Erythroblast (primary cell): ENCODE data around the gene KRTAP10-5.
"Not testable (repeated sequence)": the region's sequence is repeated elsewhere in the genome, so short reads cannot be mapped to it uniquely, and the experiment has no call there.

Source experiments
- DNase-seq, 2 experiments: peaks; one replicate each; lab custom pipeline; 2025; lab: John Stamatoyannopoulos, UW
- GATA1 ChIP-seq: IDR thresholded peaks from 2 replicates; pipeline ENCODE4 v1.6.1; 2011; ENCODE audit warnings: low read depth, mild to moderate bottlenecking, control low read depth, low read length, moderate library complexity
- POLR2A ChIP-seq: IDR thresholded peaks from 2 replicates; pipeline ENCODE4 v1.6.1; 2011; ENCODE audit warnings: mild to moderate bottlenecking, low read length

Gene KRTAP10-5

DNA sequence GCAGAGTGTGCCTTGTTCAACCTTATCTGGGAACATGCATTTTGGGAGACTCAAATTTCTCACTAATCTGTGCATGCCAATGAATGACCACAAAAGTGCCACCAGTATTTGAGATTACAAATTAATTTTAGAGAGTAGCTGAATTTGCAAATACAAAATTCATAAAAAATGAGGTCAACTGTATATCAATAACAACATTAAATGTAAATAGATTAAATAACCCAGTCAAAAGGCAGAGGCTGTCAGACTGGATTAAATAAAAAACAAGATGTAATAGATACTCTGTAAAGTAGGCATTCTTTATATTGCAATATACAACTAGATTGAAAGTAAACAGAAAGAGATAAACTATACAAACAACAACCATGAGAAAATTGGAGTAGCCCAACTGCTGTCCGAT, 16.3 kb downstream of the KRTAP10-5 start:
- DNase-seq = no peak
- no peak for TF ChIP-seq POLR2A
- no peak for TF ChIP-seq GATA1

DNA sequence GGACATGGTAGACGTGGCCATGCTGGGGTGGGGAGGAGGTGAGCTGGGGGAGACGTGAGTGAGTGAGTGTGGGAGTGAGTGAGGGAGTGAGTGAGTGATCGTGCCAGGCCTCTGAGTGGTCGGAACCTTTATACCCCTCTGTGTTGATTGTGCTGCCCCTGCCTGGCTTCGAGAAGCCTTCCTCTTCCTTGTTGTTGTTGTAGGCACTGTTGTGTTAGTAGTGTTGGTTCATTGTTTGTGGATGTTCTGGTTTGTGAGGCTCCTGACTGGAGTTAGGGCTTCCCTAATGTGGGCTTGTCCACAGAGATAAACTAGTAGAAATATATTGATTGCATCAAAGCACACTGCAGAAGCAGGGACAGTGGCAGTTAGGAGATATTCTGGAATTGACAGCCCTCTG, 21.7 kb downstream of the KRTAP10-5 start, which contains the start of gene KRTAP10-3:
Gene KRTAP10-3, minus strand, starts transcription at position 101 of the 400 bp plus-strand sequence. Its CDS starts 80 bp downstream, at position 21.
- DNase-seq = no peak
- no peak for TF ChIP-seq GATA1
- no peak for TF ChIP-seq POLR2A

DNA sequence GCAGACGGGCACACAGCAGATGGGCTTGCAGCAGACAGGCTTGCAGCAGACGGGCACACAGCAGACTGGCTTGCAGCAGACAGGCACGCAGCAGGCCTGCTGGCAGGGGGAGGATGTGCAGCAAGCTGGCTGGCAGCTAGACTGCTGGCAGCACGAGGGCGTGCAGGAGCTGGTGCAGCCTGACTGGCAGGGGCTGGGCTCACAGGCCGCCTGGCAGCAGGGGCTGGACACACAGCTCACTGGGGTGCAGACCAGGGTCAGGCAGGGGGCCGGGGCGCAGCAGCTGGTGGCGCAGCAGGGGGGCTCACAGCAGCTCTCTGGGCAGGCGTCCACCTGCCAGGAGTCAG, 22.1 kb downstream of the KRTAP10-5 start:
- DNase-seq = not testable (repeated sequence)

DNA sequence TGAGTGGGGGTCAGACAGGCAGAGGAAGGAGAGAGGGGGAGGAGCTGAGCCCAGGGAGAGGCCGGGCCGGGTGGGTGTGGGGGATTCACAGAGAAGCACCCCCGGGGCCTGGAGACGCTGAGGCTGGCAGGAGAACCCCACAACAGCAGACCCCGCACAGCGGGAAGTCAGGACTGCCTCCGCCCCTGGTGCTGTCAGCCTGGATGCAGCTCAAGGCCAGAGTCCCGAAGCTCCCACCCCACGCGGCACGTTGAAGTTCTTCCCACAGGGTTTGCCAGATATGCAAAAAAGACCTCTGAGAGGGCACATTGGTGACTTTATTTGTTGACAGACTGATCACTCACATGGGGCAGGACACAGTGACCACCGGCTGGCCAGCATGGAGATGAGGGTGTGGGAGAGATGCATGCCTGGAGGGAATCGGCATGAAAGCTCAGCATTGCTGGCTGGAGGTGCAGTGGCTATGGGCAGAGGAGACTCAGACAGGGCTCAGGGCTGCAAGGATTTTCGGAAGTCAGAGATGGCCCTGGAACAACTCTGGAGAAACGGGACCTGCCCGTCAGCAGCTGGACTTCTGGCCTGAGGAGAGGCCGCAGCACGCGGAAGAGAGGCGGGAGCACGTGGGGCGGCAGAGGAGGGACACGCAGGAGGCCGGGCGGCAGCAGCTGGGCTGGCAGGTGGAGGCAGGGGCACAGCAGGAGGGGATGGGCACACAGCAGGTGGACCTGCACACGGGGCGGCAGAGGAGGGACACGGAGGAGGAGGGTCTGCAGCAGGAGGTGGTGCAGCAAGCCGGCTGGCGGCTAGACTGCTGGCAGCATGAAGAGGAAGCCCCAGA, 22.7 kb downstream of the KRTAP10-5 start:
- TF ChIP-seq POLR2A (no peak), GATA1 (no peak)
- DNase-seq = no peak

DNA sequence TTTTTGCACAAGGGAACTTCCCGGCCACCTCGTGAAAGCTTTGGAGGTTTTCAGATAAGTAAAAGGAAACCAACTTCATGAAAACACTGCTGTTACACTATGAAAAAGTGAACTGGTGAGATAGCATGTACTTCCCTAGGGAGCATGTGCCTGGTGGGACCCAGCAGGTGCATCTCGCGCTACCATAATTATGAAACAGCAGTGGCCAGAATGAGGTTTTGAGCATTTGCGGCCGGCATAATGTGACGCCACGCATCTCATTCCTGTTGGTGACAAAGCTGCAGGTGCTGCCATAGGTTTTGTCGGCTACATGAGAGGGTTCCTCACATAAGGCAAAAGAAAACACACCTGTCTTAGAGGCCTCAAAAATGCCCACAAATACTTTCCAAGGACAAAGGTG, 23.5 kb downstream of the KRTAP10-5 start:
- no peak for TF ChIP-seq POLR2A
- TF ChIP-seq GATA1 = no peak
- no peak for DNase-seq

DNA sequence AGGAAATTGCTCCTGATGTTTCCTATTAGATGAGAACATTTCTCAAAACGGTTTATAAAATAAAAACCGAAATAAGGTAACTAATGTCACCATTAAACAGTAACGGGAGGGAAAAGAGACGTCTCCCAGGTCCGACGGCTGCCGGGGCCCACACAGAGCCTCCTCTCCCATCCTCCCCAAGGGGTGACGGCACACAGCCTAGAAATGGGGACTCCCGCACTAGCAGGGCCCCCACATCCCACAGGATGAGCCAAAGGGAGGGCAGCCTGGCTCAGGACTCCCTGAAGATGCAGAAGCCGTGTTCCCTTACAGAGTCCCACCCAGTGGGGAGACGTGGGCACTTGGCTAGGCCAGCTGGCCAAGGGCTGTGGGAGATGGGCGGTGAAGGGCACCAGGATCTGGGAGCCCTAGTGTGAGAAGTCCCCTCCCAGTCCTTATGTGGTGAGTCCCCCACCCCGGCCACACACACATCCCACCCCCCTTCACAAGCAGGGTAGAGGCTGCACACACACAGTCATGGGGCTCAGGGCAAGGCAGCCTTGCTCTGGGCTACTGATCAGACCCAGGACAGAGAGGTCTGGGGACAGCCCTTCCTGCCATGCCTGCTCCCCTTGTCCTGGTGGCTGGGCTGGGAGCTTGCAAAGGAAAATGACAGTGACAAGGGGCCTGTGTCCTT, 25.1 kb downstream of the KRTAP10-5 start:
- no peak for DNase-seq
- TF ChIP-seq GATA1 = no peak
- no peak for TF ChIP-seq POLR2A

DNA sequence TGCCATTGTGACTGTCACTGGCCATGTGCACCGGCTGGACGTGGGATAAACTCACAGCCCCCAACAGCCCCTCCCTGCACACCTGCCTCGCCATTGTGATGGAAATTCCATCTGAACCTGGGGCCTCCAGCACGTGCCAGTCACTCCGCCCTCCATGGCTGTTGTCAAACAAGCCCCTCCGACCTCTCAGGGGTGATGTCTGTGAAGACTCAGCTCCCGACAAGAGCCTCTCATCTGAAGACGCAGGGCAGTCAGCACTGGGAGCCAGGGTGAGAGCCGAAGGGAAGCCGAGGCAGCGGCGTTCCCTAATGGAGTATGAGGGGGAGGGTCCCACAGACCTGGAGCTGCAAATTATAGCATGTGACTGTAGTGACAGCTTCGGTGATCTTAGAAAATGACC, 27.7 kb downstream of the KRTAP10-5 start:
- no peak for DNase-seq

DNA sequence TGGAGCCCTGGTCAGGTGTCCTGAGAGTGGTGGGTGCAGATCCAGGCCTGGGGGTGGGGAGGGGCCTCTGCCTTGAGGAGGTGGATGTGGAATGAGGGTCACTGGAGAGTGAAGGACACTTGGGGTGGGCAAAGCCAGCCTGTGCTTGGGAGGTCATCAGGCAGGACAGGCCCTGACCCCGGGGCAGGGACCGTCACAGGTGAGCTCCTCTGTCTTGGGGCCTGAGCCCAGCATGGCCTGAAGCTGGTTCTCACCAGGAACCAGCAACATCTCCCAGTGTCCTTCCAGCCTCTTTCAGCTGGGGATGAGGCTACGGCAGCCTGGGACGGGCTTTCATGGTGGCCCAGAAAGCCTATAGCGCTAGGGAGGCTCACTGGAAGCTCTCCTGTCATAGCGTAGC, 28.3 kb downstream of the KRTAP10-5 start:
- TF ChIP-seq POLR2A (no peak), GATA1 (no peak)
- no peak for DNase-seq

More for the DNA sequence above, 27.7 kb downstream of the KRTAP10-5 start:
- TF ChIP-seq POLR2A = no peak
- TF ChIP-seq GATA1 = no peak

DNA sequence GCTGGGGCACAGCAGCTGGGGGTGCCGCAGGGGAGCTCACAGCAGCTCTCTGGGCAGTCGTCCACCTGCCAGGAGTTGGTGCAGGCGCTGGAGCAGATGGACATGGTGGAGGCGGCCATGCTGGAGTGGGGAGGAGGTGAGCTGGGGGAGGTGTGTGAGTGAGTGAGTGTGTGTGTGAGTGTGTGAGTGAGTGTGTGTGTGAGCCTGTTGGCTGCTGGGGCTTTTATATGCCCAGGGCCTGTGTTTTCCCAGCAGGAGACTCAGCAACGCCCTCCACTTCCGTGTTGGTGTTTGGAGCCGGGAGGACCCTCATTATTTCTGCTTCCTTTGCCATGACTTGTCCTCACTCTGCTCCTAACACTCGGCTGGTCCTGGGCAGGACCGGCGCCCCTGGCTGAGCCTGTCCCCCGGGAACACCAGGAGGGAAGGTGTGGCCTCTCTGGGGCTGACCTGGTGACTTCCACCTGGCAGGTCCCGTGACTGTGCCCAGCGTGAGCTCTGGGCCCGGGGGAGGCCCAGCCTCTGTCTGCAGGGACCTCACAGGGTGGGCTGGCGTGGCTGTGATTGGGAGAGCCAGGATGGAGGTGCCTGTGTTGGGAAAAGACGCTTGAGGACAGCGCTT, 29.0 kb downstream of the KRTAP10-5 start, which contains the start of gene KRTAP10-2:
Gene KRTAP10-2, minus strand, starts transcription at position 166 of the 622 bp plus-strand sequence. Its CDS starts 47 bp downstream, at position 119.
- DNase-seq = no peak
- TF ChIP-seq GATA1 (no peak), POLR2A (no peak)

DNA sequence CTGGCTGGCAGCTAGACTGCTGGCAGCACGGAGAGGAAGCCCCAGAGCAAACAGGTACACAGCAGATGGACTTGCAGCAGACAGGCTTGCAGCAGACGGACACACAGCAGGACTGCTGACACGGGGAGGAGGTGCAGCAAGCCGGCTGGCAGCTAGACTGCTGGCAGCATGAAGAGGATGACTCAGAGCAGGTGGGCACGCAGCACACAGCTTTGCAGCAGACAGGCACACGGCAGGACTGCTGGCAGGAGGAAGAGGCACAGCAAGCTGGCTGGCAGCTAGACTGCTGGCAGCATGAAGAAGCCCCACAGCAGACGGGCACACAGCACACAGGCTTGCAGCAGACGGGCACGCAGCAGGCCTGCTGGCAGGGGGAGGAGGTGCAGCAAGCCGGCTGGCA, 29.6 kb downstream of the KRTAP10-5 start:
- TF ChIP-seq POLR2A = no peak
- no peak for TF ChIP-seq GATA1
- DNase-seq = no peak

DNA sequence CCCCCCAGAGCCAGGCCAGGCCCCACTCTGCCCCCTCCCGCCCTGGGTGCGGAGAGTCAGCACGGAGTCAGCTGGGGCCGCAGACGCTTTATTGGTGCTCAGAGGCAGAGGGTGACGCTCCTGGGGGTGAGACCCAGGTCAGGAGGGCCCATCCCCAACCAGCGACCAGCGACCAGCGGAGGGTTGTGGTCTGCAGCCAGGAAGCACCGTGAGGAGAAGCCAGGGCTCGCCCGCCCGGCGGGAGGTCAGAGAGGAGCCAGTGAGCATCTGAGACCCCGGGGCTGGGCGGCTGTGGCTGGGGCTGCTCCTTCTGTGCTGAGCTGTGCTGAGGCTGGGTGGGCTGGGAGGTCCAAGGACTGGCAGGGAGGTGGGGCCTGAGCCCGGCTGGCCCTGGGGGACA, 30.1 kb downstream of the KRTAP10-5 start:
- DNase-seq = not testable (repeated sequence)

DNA sequence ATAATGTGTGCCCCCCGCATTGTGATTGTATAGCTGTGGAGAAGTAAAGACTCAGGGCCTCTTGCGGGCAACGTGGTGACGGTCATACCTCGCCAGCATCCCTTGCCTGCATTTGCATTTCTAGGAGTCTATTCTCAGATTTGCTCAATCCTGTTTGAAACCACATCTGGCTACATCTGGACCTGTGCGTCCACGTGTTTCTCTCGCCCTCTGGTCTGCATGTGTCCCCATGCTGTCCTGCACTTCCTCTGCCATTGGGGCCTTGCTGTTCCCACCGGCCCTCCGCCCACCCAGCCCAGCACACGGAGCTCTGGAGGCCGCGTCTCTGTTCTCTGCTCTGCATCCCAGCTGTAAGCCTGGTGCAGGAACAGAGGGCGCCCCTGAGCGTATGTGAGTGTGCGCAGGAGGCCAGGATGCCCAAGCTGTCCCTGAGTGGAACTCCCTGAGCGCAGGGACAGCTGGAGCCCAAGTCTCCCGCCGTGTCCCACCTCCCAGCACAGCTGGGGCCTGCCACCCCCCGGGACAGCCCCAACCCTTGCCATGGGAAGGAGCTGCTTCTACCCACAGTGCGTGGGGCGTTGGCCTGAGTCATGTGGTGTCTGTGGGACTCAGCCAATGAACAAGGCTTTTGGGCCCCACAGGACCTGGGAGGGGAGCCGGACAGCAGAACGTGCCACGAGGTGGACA, 30.7 kb downstream of the KRTAP10-5 start:
- DNase-seq = no peak
- TF ChIP-seq POLR2A (no peak), GATA1 (no peak)

DNA sequence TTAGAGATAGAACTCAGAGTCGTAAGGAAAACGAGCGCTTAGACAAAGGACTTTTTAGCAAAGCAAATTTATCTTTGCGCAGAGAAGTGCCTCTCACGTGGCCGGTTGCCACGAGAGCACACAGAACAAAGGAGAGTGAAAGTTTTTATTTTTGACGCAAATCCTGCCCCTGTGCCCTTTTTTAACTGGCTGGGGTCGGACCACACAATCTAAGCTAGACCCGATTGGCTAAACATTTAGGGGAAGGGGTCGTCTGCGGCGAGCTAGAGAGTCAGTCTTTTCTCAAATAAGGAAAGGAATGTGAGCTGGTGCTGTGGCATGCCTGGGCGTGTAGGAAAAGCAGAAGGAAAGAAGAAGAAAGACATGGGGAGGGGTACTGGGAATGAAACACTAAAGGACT, 31.5 kb downstream of the KRTAP10-5 start:
- DNase-seq = no peak
- TF ChIP-seq GATA1 (no peak), POLR2A (no peak)

DNA sequence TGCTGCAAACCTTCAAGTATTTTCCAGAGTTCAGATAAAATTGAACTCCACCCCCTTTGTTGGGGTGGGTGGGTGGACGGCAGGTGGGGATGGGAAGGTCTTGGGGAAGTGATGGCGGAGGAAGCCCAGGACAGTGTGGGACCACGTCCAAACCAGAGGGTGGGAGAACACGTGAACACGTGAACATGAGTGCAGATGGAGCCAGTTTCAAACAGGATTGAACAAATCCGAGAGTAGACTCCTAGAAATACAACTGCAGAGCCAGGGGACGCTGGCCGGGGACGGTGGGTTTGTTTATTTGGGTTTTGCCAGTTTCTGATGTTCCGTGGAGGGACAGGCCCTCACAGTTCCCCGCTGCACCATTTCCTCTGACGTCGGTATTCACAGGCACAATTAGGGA, 32.0 kb downstream of the KRTAP10-5 start:
- TF ChIP-seq POLR2A (no peak), GATA1 (no peak)
- no peak for DNase-seq
